ENCODE measurements around the gene NAE1.

- no peak for TF ChIP-seq CTCF (IDR thresholded peaks at IDR 0.05)
- no peak for TF ChIP-seq POLR2A (IDR thresholded peaks at IDR 0.05)
Observed at GRCh38 chr16:66858740-66859396, 28.1 kb upstream of the NAE1 start.

Data from body of pancreas (tissue), 4 donors.